K562 treated with DMSO at 1 percent for 12 hours (cell line): ENCODE results near the gene CRACDL. TPM values are rescaled to one million over a fixed set of nuclear protein-coding genes. Genes with fewer than 3 reads are reported as not detected.

ENCODE experiments used
- total RNA-seq: library from RNA; unstranded; fragments of 300-600 nt; gene quantifications from 2 replicates; pipeline ENCODE4 v1.2.3, GENCODE V29; 2022; ENCODE audit not compliant: insufficient read depth

Gene CRACDL, protein sequence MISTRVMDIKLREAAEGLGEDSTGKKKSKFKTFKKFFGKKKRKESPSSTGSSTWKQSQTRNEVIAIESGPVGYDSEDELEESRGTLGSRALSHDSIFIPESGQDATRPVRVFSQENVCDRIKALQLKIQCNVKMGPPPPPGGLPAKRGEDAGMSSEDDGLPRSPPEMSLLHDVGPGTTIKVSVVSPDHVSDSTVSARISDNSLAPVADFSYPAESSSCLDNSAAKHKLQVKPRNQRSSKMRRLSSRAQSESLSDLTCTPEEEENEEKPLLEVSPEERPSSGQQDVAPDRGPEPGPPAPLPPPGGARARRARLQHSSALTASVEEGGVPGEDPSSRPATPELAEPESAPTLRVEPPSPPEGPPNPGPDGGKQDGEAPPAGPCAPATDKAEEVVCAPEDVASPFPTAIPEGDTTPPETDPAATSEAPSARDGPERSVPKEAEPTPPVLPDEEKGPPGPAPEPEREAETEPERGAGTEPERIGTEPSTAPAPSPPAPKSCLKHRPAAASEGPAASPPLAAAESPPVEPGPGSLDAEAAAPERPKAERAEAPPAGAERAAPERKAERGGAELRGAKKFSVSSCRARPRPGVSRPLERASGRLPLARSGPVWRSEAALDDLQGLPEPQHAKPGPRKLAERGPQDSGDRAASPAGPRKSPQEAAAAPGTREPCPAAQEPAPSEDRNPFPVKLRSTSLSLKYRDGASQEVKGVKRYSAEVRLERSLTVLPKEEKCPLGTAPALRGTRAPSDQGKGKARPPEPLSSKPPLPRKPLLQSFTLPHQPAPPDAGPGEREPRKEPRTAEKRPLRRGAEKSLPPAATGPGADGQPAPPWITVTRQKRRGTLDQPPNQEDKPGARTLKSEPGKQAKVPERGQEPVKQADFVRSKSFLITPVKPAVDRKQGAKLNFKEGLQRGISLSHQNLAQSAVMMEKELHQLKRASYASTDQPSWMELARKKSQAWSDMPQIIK
- not detected in 2 replicates for total RNA-seq

DNA sequence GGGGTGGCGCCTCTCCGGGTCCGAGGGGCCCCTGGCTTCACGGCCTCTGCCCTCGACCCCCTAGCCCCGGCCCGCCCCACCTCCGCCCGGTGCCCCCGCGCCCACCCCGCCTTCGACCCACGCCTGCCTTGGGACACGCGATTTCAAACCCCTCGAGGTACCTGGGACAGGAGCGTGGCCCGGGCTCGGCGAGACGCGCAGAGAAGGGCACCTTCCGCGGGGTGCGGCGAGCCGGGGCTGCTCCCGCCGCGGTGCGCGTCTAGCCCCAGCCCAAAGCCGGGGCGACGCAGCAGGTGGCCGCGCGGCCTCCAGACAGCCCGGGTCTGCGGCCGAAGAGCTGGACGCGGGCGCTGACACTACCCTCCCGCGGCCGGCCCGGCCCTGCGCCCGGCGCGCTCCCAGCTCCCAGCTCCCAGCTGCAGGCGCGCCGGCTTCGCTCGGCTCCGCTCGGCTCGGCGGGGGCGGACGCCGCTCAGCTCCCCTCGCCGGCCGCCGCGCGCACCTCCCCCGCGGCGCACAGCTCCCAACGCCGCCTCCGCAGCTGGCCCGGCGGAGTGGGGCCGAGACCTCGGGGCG, at the start of gene CRACDL:
Gene CRACDL, minus strand, starts transcription at position 449 of the 576 bp plus-strand sequence. CDS start 89,425 bp downstream, outside the sequence.

Other genes with a start within 250 kb of the CRACDL start
- 0.27 and 1.5 TPM in 2 replicates for gene MGAT4A, start 205.1 kb downstream of the CRACDL start, total RNA-seq
- gene C2orf15, start 205.5 kb upstream of the CRACDL start, total RNA-seq, result 0.68 TPM in 1 of 2 replicates, not detected in the other
- 0.79 TPM in 1 of 2 replicates, not detected in the other for gene TSGA10, start 218.7 kb upstream of the CRACDL start, total RNA-seq
- gene LIPT1, start 218.7 kb upstream of the CRACDL start, total RNA-seq, result 2.2 and 4.7 TPM in 2 replicates
- 11.5 and 32.3 TPM in 2 replicates for gene MITD1, start 244.8 kb upstream of the CRACDL start, total RNA-seq
- gene MRPL30, start 245.0 kb upstream of the CRACDL start, total RNA-seq, result 22.0 and 39.8 TPM in 2 replicates